NB4 (cell line): ENCODE results near the gene CITED1.

Source experiments
- CTCF ChIP-seq: IDR thresholded peaks from one replicate; pipeline ENCODE4 v1.5.1; 2012; ENCODE audit warnings: low read depth, low read length
- MYC ChIP-seq: IDR thresholded peaks from 2 replicates; pipeline ENCODE4 v1.6.1; 2011; ENCODE audit warnings: low read depth, low read length

GRCh38 chrX:72271812-72272211 is 33.9 kb downstream of the CITED1 start:
- TF ChIP-seq CTCF (no peak), MYC (no peak)
